ENCODE measurements around the gene NOTCH3.

DNA sequence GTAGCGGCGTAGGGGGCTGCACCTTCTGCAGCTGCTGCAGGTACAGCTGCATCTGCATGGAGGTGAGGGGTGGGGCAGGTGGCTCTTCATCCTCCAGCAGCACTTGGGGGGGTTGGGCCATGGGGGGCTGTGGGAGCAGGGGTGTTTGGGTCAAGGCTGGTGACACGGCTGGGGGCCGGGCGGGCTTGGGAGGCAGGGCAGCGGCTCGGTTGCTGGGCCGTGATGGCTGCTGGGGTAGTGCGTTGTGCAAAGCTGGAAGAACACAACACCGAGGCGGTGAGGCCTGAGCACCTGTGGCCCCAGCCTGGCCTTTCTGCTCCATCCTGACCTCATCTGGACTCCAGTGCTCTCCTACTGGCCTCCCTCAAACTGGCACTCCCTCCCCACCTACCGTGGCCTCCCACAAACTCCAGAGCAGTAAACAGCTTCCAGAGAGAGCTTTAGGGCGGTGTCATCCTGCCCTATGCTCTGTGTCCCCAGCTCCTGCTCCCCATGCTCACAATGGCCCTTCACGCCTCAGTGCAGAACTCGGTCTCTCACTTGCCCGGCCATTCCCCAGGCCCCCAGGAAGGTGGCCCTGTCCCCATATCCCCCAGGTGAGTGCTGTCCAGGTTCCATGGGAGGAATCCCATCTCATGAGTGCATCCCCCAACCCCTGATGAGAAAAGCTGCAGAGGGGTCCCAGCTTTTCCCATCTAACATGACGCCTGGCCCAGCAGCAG lies 42.6 kb upstream of the NOTCH3 start:
- TF ChIP-seq, protein P1, sequence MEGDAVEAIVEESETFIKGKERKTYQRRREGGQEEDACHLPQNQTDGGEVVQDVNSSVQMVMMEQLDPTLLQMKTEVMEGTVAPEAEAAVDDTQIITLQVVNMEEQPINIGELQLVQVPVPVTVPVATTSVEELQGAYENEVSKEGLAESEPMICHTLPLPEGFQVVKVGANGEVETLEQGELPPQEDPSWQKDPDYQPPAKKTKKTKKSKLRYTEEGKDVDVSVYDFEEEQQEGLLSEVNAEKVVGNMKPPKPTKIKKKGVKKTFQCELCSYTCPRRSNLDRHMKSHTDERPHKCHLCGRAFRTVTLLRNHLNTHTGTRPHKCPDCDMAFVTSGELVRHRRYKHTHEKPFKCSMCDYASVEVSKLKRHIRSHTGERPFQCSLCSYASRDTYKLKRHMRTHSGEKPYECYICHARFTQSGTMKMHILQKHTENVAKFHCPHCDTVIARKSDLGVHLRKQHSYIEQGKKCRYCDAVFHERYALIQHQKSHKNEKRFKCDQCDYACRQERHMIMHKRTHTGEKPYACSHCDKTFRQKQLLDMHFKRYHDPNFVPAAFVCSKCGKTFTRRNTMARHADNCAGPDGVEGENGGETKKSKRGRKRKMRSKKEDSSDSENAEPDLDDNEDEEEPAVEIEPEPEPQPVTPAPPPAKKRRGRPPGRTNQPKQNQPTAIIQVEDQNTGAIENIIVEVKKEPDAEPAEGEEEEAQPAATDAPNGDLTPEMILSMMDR (IDR thresholded peaks at IDR 0.05; ENCODE audit: low read depth, low read length, missing input control): no peak
- TF ChIP-seq RAD21 (IDR thresholded peaks at IDR 0.05) (no peak), TAF1 (conservative IDR thresholded peaks at IDR 0.05) (no peak), SP1 (IDR thresholded peaks at IDR 0.05) (no peak), FOXA1 (IDR thresholded peaks at IDR 0.05) (no peak)
- TF ChIP-seq, protein P2, sequence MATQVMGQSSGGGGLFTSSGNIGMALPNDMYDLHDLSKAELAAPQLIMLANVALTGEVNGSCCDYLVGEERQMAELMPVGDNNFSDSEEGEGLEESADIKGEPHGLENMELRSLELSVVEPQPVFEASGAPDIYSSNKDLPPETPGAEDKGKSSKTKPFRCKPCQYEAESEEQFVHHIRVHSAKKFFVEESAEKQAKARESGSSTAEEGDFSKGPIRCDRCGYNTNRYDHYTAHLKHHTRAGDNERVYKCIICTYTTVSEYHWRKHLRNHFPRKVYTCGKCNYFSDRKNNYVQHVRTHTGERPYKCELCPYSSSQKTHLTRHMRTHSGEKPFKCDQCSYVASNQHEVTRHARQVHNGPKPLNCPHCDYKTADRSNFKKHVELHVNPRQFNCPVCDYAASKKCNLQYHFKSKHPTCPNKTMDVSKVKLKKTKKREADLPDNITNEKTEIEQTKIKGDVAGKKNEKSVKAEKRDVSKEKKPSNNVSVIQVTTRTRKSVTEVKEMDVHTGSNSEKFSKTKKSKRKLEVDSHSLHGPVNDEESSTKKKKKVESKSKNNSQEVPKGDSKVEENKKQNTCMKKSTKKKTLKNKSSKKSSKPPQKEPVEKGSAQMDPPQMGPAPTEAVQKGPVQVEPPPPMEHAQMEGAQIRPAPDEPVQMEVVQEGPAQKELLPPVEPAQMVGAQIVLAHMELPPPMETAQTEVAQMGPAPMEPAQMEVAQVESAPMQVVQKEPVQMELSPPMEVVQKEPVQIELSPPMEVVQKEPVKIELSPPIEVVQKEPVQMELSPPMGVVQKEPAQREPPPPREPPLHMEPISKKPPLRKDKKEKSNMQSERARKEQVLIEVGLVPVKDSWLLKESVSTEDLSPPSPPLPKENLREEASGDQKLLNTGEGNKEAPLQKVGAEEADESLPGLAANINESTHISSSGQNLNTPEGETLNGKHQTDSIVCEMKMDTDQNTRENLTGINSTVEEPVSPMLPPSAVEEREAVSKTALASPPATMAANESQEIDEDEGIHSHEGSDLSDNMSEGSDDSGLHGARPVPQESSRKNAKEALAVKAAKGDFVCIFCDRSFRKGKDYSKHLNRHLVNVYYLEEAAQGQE (IDR thresholded peaks at IDR 0.05): no peak
- TF ChIP-seq, protein P3, sequence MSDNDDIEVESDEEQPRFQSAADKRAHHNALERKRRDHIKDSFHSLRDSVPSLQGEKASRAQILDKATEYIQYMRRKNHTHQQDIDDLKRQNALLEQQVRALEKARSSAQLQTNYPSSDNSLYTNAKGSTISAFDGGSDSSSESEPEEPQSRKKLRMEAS (IDR thresholded peaks at IDR 0.05): no peak
- TF ChIP-seq, protein P4, sequence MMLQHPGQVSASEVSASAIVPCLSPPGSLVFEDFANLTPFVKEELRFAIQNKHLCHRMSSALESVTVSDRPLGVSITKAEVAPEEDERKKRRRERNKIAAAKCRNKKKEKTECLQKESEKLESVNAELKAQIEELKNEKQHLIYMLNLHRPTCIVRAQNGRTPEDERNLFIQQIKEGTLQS (IDR thresholded peaks at IDR 0.05): no peak
- TF ChIP-seq, protein P5, sequence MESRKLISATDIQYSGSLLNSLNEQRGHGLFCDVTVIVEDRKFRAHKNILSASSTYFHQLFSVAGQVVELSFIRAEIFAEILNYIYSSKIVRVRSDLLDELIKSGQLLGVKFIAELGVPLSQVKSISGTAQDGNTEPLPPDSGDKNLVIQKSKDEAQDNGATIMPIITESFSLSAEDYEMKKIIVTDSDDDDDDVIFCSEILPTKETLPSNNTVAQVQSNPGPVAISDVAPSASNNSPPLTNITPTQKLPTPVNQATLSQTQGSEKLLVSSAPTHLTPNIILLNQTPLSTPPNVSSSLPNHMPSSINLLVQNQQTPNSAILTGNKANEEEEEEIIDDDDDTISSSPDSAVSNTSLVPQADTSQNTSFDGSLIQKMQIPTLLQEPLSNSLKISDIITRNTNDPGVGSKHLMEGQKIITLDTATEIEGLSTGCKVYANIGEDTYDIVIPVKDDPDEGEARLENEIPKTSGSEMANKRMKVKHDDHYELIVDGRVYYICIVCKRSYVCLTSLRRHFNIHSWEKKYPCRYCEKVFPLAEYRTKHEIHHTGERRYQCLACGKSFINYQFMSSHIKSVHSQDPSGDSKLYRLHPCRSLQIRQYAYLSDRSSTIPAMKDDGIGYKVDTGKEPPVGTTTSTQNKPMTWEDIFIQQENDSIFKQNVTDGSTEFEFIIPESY (IDR thresholded peaks at IDR 0.05): no peak

All from liver (tissue), 3 donors.